AG09319 (cell line): ENCODE data around the gene AKAP8.

Experiments used
- DNase-seq: peaks from one replicate; pipeline ENCODE4 v3.0.0-alpha.2; 2010; ENCODE audit warnings: low read depth; ENCODE audit errors: extremely low read depth
- CTCF ChIP-seq: IDR thresholded peaks from 2 replicates; pipeline ENCODE4 v1.5.1; 2011; ENCODE audit warnings: low read depth, mild to moderate bottlenecking, inconsistent platforms, low read length, moderate library complexity

AKAP8 gene

GRCh38 chr19:15372470-15372869 is 7.1 kb downstream of the AKAP8 start:
- TF ChIP-seq CTCF: no peak
- no peak for DNase-seq

GRCh38 chr19:15371786-15372380 is 7.7 kb downstream of the AKAP8 start:
- TF ChIP-seq CTCF: no peak

DNA sequence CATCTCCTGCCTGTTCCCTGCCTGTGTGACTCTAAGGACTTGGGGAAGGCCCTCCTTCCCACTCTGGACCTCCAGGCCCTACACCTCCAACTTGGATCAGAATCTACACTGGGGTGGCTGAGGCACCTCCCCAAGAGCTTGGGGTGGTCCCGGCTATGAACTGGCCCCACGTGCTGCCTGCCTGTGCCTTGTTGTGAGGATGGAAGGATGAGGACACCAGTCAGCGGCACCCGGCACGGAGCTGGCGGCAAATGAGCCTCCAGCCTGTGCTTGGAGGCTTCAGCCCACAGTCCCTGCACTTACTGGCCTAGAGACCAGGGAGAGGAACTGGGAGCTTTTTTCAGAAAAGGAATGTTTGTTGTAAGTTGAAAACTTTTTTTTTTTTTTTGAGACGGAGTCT is 8.5 kb downstream of the AKAP8 start:
- DNase-seq: no peak
- TF ChIP-seq CTCF: no peak

More at GRCh38 chr19:15371786-15372380, 7.7 kb downstream of the AKAP8 start:
- DNase-seq: no peak

GRCh38 chr19:15369594-15369891 is 10.0 kb downstream of the AKAP8 start:
- DNase-seq: no peak
- TF ChIP-seq CTCF: no peak

GRCh38 chr19:15368798-15369593 is 10.6 kb downstream of the AKAP8 start:
- no peak for DNase-seq
- no peak for TF ChIP-seq CTCF

GRCh38 chr19:15368051-15368632 is 11.4 kb downstream of the AKAP8 start:
- no peak for DNase-seq
- no peak for TF ChIP-seq CTCF

GRCh38 chr19:15367439-15367838 is 12.1 kb downstream of the AKAP8 start:
- no peak for TF ChIP-seq CTCF
- DNase-seq: no peak
